KOPT-K1 (cell line): ENCODE data around the gene SEMA3C.

Source experiments
- H3K27ac ChIP-seq: fragments of 200-600 bp; sonication (generic); 2 replicates; pipeline ENCODE4 v1.5.1; 2016; ENCODE audit warnings: antibody characterized with exemption, mild to moderate bottlenecking, low read depth, low read length; ENCODE audit not compliant: poor library complexity, severe bottlenecking
- H3K36me3 ChIP-seq: fragments of 200-600 bp; sonication (generic); 2 replicates; pipeline ENCODE4 v1.5.1; 2017; ENCODE audit warnings: antibody characterized with exemption, mild to moderate bottlenecking, low read length, moderate library complexity; ENCODE audit not compliant: insufficient read depth
- H3K9me3 ChIP-seq: fragments of 200-600 bp; sonication (generic); 2 replicates; pipeline ENCODE4 v1.5.1; 2017; ENCODE audit warnings: antibody characterized with exemption, low read length, mild to moderate bottlenecking; ENCODE audit not compliant: insufficient read depth, poor library complexity, severe bottlenecking

SEMA3C gene

DNA sequence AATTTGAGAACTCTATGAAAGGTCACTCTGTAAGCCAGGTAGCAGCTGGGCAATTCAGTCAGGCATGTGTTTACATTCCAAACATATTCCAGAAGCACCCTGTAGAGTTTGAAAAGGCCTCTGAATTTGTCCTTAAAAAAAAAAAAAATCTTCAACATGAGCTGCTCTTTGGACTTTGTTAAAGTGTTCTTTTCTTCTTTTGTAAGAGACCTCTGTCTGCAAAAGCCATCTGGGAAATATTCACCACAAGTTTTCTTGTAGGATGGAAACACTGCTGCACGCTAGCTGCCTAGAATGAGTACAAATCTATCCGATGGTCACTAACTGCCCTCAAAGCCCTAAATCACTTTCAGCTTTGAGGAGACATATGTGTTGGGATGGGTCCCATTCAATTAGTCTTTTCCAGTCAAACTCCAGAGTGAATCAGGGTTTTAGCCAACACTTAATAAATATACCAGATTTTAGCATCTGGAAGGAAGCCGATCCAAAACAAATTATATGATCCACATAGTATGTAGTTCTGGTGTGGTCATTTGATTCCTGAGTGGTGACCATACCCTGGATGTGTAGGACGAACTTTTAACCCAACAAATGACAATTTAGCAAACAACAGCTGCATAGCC is 194.5 kb downstream of the SEMA3C start:
- Histone ChIP-seq H3K27ac (no peak overlapping the region), H3K36me3 (no peaks in the 10 kb centered on the region), H3K9me3 (no peaks in the 10 kb centered on the region)

DNA sequence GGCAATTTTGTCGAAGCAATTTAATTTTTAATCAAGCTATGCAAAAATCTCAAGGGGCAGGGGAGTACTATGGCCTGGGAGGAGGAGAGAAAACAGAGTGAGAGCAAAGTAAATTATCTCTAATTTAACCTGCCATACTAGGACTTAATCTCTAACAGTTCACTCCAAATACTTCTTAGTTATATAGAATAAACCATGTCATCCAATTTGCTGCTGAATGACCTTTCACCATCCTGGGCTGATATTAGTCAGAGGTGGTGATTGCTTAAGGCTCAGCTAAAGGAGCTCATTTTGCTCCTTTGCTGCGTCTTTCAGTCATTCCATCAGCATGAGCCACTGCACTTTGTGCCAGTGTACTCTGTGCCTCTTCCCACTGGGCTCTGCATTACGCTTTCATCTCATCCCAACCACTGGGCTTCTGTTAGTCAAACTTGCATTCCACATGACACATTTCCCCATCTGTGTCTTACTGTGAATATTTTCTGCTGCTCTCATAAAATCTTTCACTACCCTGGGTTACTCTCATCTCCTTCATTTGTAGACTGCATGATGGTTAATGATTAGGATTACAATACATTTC is 196.1 kb downstream of the SEMA3C start:
- Histone ChIP-seq H3K27ac (no peak overlapping the region), H3K9me3 (no peaks in the 10 kb centered on the region), H3K36me3 (no peaks in the 10 kb centered on the region)

DNA sequence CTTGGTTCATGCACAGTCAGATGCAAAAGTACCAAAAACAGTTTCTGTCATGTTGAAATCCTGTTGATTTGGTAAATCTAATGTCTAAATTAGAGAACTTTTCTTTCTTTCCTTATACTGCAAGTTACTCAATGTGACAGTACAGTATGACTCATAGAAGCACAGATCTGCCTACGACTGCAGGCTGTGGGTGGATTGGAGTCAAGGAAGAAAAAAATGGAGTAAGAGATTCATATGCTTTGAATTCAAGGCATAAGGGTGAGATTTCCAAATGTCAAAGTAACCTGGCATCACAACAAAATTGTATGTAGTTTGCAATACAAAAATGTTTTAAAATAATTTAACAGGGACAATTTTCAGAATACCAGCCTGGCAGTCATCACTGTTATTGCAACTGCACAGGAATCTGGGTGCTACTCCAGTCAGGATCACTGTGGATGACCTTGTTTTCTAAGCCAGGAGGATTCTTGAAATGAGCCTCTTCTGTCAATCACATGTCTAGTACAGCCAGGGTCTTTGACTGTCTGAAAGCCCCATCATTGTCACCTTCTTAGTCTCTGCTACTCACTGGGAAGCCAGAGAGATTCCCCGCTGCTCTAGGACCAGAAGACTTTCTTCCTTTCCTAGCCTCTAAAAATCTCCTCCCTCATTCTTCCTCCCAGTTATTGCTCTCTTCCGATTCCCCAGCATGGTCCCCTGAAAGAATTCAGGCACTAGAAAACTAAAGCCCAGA is 196.8 kb downstream of the SEMA3C start:
- no peak overlapping the region for H3K27ac ChIP-seq
- no peaks in the 10 kb centered on the region for H3K36me3 ChIP-seq
- H3K9me3 ChIP-seq: no peaks in the 10 kb centered on the region

DNA sequence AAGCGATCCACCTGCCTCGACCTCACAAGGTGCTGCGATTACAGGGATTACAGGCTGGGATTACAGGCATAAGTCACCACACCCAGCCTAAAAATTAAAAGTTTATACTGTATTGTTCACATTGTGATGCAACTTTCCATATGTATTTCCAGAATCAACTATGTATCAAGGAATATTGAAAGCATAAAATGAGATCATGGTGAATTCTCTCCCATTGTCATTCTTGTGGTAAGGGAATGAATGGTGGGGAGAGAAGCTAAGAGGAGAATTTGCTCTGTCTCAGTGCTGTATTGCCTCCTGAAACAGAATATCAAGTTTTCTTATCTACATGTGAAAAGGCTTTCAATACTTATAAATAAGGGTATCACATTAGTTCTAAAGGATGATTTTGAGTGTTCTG is 198.7 kb downstream of the SEMA3C start:
- no peak overlapping the region for H3K27ac ChIP-seq
- no peaks in the 10 kb centered on the region for H3K9me3 ChIP-seq
- no peaks in the 10 kb centered on the region for H3K36me3 ChIP-seq

DNA sequence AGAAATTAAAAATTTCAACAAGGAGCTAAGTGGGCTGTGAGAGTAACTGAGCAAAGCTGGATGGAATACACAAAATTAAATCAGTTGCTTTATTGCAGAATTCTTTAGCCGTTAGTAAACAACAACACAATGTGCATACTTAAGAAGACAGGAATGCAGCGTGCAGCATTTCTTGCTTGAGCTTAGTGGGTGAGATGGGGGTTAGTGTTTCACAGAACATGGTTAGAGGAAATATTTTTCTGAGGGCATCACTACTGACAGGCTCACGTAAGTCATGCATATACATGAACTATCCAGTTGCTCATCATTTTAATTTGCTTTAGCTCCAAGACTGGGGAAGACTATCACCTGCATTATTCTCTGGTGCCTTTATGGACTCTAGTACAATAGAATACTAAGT is 199.6 kb downstream of the SEMA3C start:
- Histone ChIP-seq H3K9me3 (no peaks in the 10 kb centered on the region), H3K27ac (no peak overlapping the region), H3K36me3 (no peaks in the 10 kb centered on the region)

DNA sequence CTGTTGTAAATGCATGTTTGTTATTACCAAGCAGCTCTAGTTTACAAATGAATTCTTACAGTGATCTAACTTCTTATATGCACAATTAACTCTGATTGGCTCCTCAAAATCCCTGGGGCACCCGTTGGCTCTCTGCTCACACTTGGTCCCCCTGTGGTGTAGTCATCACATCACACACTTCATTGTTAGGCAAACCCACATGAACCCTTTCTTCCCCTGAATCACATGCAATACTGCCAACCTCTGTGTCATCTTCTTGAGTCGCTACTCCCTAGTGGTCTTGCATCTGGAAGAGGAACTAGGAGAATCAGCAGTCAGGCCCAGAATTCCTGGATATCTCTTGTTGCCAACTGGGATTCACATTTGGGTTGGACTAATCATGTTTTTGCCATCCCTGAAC is 207.3 kb downstream of the SEMA3C start:
- Histone ChIP-seq H3K9me3 (no peaks in the 10 kb centered on the region), H3K36me3 (no peaks in the 10 kb centered on the region), H3K27ac (no peak overlapping the region)

DNA sequence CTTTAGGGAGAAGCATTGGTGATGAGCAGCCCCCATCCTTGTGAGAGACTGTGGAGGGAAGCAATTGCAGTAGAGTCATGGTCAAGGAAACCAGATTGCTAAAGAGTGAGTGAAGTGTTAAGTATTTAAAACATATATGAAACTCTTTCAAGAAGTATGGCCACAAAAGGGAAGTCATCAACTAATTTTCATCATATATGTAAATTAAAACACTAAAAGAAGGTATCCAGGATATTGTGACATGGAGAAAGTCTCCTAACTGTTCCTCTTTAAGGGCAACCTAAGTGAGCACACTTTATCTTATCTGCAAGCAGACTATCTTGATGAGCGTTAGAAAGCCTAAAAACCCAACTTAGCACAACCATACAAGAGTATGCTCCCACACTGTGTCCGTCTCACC is 210.7 kb downstream of the SEMA3C start:
- H3K36me3 ChIP-seq: no peaks in the 10 kb centered on the region
- H3K27ac ChIP-seq: no peak overlapping the region
- no peaks in the 10 kb centered on the region for H3K9me3 ChIP-seq

DNA sequence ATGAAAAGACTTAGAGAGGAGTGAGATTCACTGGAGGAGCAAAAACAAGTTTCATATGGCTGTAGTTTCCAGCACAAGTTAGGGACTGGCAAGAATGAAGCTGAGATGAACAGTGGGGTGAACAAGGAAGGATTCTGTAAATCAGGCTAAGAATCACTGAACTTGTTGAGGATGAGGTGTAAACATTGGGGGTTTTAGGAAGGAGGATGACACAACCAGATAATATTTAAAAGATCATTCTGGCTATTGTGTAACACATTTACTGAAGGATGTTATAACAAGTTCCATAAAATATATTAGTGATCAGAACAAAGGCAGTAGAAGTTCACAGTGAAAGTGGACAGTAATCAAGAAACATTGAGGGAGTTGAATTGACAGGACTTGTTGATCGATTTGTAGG is 211.5 kb downstream of the SEMA3C start:
- Histone ChIP-seq H3K9me3 (no peaks in the 10 kb centered on the region), H3K36me3 (no peaks in the 10 kb centered on the region), H3K27ac (no peak overlapping the region)

DNA sequence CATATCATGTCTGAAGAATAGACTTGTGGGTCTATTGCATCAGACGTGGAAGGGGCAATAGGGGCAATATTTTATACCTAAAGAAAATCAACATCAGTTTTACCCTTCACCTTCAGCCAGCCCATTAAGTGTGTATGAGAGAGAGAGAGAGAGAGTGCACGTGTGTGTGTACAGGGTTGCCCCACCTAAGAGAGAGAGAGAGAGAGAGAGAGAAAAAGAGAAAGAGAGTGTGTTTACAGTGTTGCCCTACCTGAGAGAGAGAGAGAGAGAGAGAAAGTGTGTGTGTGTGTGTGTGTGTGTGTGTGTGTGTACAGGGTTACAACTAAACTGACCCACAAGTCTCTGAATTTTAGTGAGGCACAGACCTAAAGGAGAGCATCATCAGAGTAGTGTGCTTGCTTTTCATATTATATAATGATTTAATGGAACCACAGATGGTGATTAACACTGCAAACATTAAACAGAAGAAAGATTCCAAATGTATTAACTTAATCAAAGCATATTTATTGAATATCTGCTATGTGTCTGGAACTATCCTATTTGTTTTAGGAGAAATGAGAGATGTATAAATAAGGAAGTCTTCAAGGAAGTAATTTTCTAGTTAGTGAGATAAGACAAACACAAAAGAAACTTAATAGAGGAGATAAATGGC is 213.6 kb downstream of the SEMA3C start:
- H3K36me3 ChIP-seq: no peaks in the 10 kb centered on the region
- H3K27ac ChIP-seq: no peak overlapping the region
- H3K9me3 ChIP-seq: no peaks in the 10 kb centered on the region

DNA sequence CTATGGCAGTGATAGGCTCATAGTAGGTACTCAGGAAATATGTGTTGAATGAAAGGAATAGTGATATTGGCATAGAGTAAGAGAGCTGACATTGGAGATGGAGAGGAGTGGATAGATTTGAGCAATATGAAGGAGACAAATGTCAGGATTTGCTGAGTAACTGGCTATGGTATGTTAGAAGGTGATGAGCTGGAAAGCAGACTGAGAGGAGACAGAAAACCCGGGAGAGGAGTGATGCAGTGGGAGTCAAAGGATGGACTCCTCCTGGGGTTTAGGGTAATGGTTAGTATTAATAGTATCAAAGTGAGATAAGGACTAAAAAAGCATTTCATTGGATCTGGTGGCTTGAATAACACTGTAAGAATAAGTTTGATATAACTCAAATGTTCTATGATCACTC is 215.6 kb downstream of the SEMA3C start:
- no peak overlapping the region for H3K27ac ChIP-seq
- H3K36me3 ChIP-seq: no peaks in the 10 kb centered on the region
- no peaks in the 10 kb centered on the region for H3K9me3 ChIP-seq

DNA sequence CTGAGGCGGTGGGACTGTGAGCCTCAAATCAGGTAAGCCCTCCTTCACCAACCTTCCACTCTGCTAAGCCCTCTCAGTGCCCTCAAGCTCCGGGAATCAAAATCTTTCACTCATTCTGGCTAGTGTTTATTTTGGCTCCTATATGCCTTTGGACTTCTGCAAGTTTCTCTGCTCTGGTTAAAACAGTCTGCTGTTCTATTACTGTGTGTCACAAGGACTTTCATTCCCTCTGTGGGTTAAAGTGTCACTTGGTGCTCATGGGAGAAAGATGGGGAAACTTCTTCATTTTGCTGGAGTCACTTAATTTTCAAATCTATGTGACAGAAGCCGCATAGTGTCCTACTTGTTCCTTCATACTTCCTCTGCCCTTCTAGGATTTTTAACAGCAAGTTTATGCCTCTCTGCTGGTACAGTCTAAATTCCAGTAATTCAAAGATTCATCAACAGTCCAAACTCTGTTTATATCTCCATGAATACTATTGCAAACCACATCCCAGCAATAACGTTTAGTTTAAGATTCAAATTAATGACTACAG is 219.1 kb downstream of the SEMA3C start:
- H3K27ac ChIP-seq: no peak overlapping the region

DNA sequence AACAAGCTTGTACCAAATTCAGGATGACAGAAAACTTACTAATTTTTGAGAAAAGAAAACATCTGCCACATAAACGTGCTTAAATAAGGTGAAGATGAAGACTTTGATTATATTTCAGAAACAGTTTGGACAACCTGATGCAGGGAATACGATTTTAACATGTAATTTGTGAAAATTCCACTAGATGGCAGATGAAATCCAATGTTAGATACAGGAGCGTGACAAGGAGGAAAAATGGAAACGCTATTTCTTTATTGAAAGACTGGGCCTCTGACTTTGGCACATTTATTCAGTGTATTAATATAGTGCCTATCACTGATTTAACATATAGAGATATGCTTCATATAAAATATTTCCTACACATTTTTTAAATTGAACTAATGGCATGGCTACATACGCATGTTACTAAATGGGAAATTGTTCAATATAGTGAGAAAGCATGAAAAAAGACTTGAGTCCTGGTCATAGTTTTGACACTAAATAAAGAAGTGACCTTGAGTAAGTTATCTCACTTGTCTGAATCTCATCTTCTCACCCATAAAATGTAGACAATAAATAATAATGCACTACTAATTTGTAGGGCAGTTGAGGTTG is 219.7 kb downstream of the SEMA3C start:
- no peaks in the 10 kb centered on the region for H3K9me3 ChIP-seq
- no peak overlapping the region for H3K27ac ChIP-seq
- H3K36me3 ChIP-seq: no peaks in the 10 kb centered on the region

More for the DNA sequence above, 219.1 kb downstream of the SEMA3C start:
- Histone ChIP-seq H3K9me3 (no peaks in the 10 kb centered on the region), H3K36me3 (no peaks in the 10 kb centered on the region)
